H9 (cell line): ENCODE results near the gene ACOT7. TPM values are rescaled to one million over a fixed set of nuclear protein-coding genes. Genes with fewer than 3 reads are reported as not detected.

Source experiments
- DNase-seq: peaks from one replicate; pipeline ENCODE4 v3.0.0-alpha.2; 2017
- H2AFZ ChIP-seq: one replicate; pipeline ENCODE4 v1.6.1; 2013; ENCODE audit warnings: mild to moderate bottlenecking, low read length, control low read depth, moderate library complexity
- H2AK5ac ChIP-seq: 2 replicates; pipeline ENCODE4 v1.6.1; 2013; ENCODE audit warnings: low read length, control low read depth, mixed read lengths; ENCODE audit not compliant: insufficient read length
- H2BK120ac ChIP-seq: one replicate; pipeline ENCODE4 v1.6.1; 2013; ENCODE audit warnings: low read depth, mild to moderate bottlenecking, low read length, control low read depth, inconsistent platforms; ENCODE audit not compliant: poor library complexity, severe bottlenecking
- H2BK12ac ChIP-seq: 2 replicates; pipeline ENCODE4 v1.6.1; 2013; ENCODE audit warnings: low read length, control low read depth, mixed read lengths, low read depth; ENCODE audit not compliant: insufficient read length
- H2BK15ac ChIP-seq: 2 replicates; pipeline ENCODE4 v1.6.1; 2013; ENCODE audit warnings: low read depth, low read length, control low read depth
- H2BK20ac ChIP-seq: one replicate; pipeline ENCODE4 v1.6.1; 2013; ENCODE audit warnings: low read depth, mild to moderate bottlenecking, low read length, control low read depth, inconsistent platforms; ENCODE audit not compliant: poor library complexity, severe bottlenecking
- H2BK5ac ChIP-seq: 2 replicates; pipeline ENCODE4 v1.6.1; 2013; ENCODE audit warnings: low read length, control low read depth, mixed read lengths; ENCODE audit not compliant: insufficient read length
- H3K14ac ChIP-seq: 2 replicates; pipeline ENCODE4 v1.6.1; 2013; ENCODE audit warnings: low read length, control low read depth; ENCODE audit not compliant: insufficient read depth
- H3K18ac ChIP-seq: 2 replicates; pipeline ENCODE4 v1.6.1; 2013; ENCODE audit warnings: low read depth, mild to moderate bottlenecking, mixed read lengths, low read length, control low read depth; ENCODE audit not compliant: insufficient read length
- H3K23ac ChIP-seq: 2 replicates; pipeline ENCODE4 v1.6.1; 2013; ENCODE audit warnings: low read length, control low read depth, mixed read lengths, low read depth; ENCODE audit not compliant: insufficient read length
- H3K23me2 ChIP-seq: 2 replicates; pipeline ENCODE4 v1.6.1; 2013; ENCODE audit warnings: low read depth, mild to moderate bottlenecking, mixed read lengths, low read length, control low read depth; ENCODE audit not compliant: insufficient read length, poor library complexity, severe bottlenecking
- H3K27ac ChIP-seq: 2 replicates; pipeline ENCODE4 v1.5.1; 2013; ENCODE audit warnings: low read length, control low read depth, mixed read lengths, low read depth; ENCODE audit not compliant: insufficient read length
- H3K27me3 ChIP-seq: 2 replicates; pipeline ENCODE4 v1.6.1; 2013; ENCODE audit warnings: low read length, control low read depth, inconsistent platforms; ENCODE audit not compliant: insufficient read depth
- H3K4ac ChIP-seq: 2 replicates; pipeline ENCODE4 v1.6.1; 2013; ENCODE audit warnings: low read depth, mild to moderate bottlenecking, control low read depth, inconsistent platforms, low read length, moderate library complexity
- H3K4me1 ChIP-seq: 2 replicates; pipeline ENCODE4 v1.6.1; 2013; ENCODE audit warnings: low read length, control low read depth, inconsistent platforms; ENCODE audit not compliant: insufficient read depth
- H3K4me2 ChIP-seq: 2 replicates; pipeline ENCODE4 v1.6.1; 2013; ENCODE audit warnings: low read length, control low read depth, mixed read lengths; ENCODE audit not compliant: insufficient read length, insufficient read depth
- H3K56ac ChIP-seq: 2 replicates; pipeline ENCODE4 v1.6.1; 2013; ENCODE audit warnings: low read depth, mild to moderate bottlenecking, mixed read lengths, low read length, control low read depth; ENCODE audit not compliant: insufficient read length
- H3K79me1 ChIP-seq: 2 replicates; pipeline ENCODE4 v1.6.1; 2013; ENCODE audit warnings: low read depth, mild to moderate bottlenecking, moderate library complexity, low read length, control low read depth, inconsistent platforms; ENCODE audit not compliant: insufficient read depth, poor library complexity, severe bottlenecking
- H3K79me2 ChIP-seq: 2 replicates; pipeline ENCODE4 v1.6.1; 2013; ENCODE audit warnings: low read length, control low read depth, inconsistent platforms; ENCODE audit not compliant: insufficient read depth
- H3K9ac ChIP-seq: 2 replicates; pipeline ENCODE4 v1.6.1; 2013; ENCODE audit warnings: low read length, control low read depth, mixed read lengths; ENCODE audit not compliant: insufficient read length; ENCODE audit errors: extremely low read depth
- H3K9me3 ChIP-seq: one replicate; pipeline ENCODE4 v1.6.1; 2013; ENCODE audit warnings: low read depth, low read length, inconsistent platforms; ENCODE audit not compliant: control insufficient read depth
- H3T11ph ChIP-seq: one replicate; pipeline ENCODE4 v1.6.1; 2013; ENCODE audit warnings: mild to moderate bottlenecking, low read length, control low read depth, inconsistent platforms
- H4K20me1 ChIP-seq: one replicate; pipeline ENCODE4 v1.6.1; 2013; ENCODE audit not compliant: control insufficient read depth, insufficient read length, insufficient read depth
- H4K5ac ChIP-seq: 2 replicates; pipeline ENCODE4 v1.6.1; 2013; ENCODE audit warnings: low read depth, mild to moderate bottlenecking, mixed read lengths, low read length, control low read depth; ENCODE audit not compliant: insufficient read length
- H4K8ac ChIP-seq: replicated peaks from 2 replicates; pipeline ENCODE4 v1.6.1; 2013; ENCODE audit warnings: low read length, control low read depth, mixed read lengths, low read depth; ENCODE audit not compliant: insufficient read length
- H4K91ac ChIP-seq: 2 replicates; pipeline ENCODE4 v1.6.1; 2013; ENCODE audit warnings: low read depth, mild to moderate bottlenecking, moderate library complexity, mixed read lengths, low read length, control low read depth; ENCODE audit not compliant: insufficient read length
- H3K27ac Mint-ChIP-seq, 3 experiments: 2 replicates in 2 of 3; 3 replicates in 1 of 3; pipeline ENCODE4 v1.8.0; 2020 to 2021; ENCODE audit warnings: mixed read lengths in 3 of 3, mild to moderate bottlenecking in 1 of 3, moderate library complexity in 1 of 3
- H3K27me3 Mint-ChIP-seq: 2 replicates; pipeline ENCODE4 v1.8.0; 2021; ENCODE audit warnings: low read depth, mild to moderate bottlenecking, moderate library complexity, mixed read lengths
- H3K36me3 Mint-ChIP-seq, 3 experiments: 2 replicates in 2 of 3; 3 replicates in 1 of 3; pipeline ENCODE4 v1.8.0; 2020 to 2021; ENCODE audit warnings: low read depth in 3 of 3, mixed read lengths in 3 of 3; ENCODE audit not compliant: insufficient read depth in 1 of 3
- H3K4me1 Mint-ChIP-seq, 2 experiments: 2 replicates each; pipeline ENCODE4 v1.8.0; 2020; ENCODE audit warnings: mixed read lengths in 2 of 2
- H3K4me3 Mint-ChIP-seq, 2 experiments: 2 replicates in 1 of 2; 3 replicates in 1 of 2; pipeline ENCODE4 v1.8.0; 2020 to 2021; ENCODE audit warnings: mild to moderate bottlenecking in 2 of 2, mixed read lengths in 2 of 2, moderate library complexity in 1 of 2
- H3K9me3 Mint-ChIP-seq, 2 experiments: 2 replicates in 1 of 2; 3 replicates in 1 of 2; pipeline ENCODE4 v1.8.0; 2020; ENCODE audit warnings: mild to moderate bottlenecking in 2 of 2, mixed read lengths in 2 of 2, moderate library complexity in 1 of 2
- WGBS: extraction: QIAGEN DNeasy Blood & Tissue Kit; methylation state at CpG from one replicate; pipeline ENCODE4 v1.1.7; 2013; ENCODE audit warnings: missing lambda C conversion rate, low lambda C conversion rate, mixed read lengths; ENCODE audit not compliant: insufficient read length; ENCODE audit errors: extremely low coverage; 5-methylcytosine and 5-hydroxymethylcytosine counted together
- total RNA-seq: library from RNA; stranded (reverse); gene quantifications from 2 replicates; pipeline ENCODE4 v1.2.1, GENCODE V29; 2021
- TF ChIP-seq, protein P1 (sequence below): fragments of 200-600 bp; sonication (generic); conservative IDR thresholded peaks from 3 replicates; pipeline ENCODE4 v1.8.0; 2021; ENCODE audit warnings: antibody characterized with exemption, mild to moderate bottlenecking

The ACOT7 gene
- total RNA-seq, 1 experiment from 2014 or later = 87.4 TPM

GRCh38 chr1:6441586-6441985, 48.0 kb upstream of the ACOT7 start:
- Histone ChIP-seq H2BK20ac (no peak overlapping the region), H4K5ac (no peak overlapping the region), H3K4me1 (no peaks in the 10 kb centered on the region; the same call in 1 of the 2 replicates), H3K79me2 (no peaks in the 10 kb centered on the region), H4K20me1 (no peaks in the 10 kb centered on the region), H3K56ac (no peak overlapping the region), H3K79me1 (no peaks in the 10 kb centered on the region), H3K9me3 (no peaks in the 10 kb centered on the region), H2BK5ac (no peak overlapping the region), H3K23me2 (peaks cover 6% of the 10 kb centered on the region), H3K4ac (no peak overlapping the region), H2BK120ac (no peak overlapping the region), H2AFZ (no peak overlapping the region), H4K91ac (no peak overlapping the region), H3K9ac (no peak overlapping the region), H3K27ac (no peak overlapping the region), H2BK12ac (no peak overlapping the region), H3K18ac (no peak overlapping the region), H2AK5ac (no peak overlapping the region), H4K8ac (no peak overlapping the region), H3K4me2 (no peak overlapping the region), H2BK15ac (no peak overlapping the region), H3T11ph (no peak overlapping the region), H3K27me3 (peaks cover 4% of the 10 kb centered on the region; the same call in 1 of the 2 replicates), H3K14ac (no peak overlapping the region), H3K23ac (no peak overlapping the region)
- Mint-ChIP-seq H3K4me1 (peaks cover 32 to 45% of the 10 kb centered on the region in 2 experiments), H3K27ac (no peak overlapping the region), H3K9me3 (no peaks in the 10 kb centered on the region; a peak in 1 of 5 replicates), H3K36me3 (no peaks in the 10 kb centered on the region; a peak in 1 of 7 replicates), H3K27me3 (peaks cover 40% of the 10 kb centered on the region), H3K4me3 (peak overlapping the region in 1 of 2 experiments; percentile 79; a peak in 1 of 5 replicates)
- no peak for DNase-seq
- TF ChIP-seq, protein P1, sequence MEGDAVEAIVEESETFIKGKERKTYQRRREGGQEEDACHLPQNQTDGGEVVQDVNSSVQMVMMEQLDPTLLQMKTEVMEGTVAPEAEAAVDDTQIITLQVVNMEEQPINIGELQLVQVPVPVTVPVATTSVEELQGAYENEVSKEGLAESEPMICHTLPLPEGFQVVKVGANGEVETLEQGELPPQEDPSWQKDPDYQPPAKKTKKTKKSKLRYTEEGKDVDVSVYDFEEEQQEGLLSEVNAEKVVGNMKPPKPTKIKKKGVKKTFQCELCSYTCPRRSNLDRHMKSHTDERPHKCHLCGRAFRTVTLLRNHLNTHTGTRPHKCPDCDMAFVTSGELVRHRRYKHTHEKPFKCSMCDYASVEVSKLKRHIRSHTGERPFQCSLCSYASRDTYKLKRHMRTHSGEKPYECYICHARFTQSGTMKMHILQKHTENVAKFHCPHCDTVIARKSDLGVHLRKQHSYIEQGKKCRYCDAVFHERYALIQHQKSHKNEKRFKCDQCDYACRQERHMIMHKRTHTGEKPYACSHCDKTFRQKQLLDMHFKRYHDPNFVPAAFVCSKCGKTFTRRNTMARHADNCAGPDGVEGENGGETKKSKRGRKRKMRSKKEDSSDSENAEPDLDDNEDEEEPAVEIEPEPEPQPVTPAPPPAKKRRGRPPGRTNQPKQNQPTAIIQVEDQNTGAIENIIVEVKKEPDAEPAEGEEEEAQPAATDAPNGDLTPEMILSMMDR = no peak
- no CpG with 5 or more reads among the region's 7 CpGs for WGBS
